HepG2 (cell line): Measurements from ENCODE around the gene METRNL. TPM values are rescaled to one million over a fixed set of nuclear protein-coding genes. Genes with fewer than 3 reads are reported as not detected.
A peak's percentile ranks its signal among the peaks of the same experiment; 100 is the strongest.

Experiments used
- ATAC-seq: fragments of 200-7000 bp; cut with Tn5 transposase; 3 replicates; pipeline ENCODE4 v1.9.1; 2020; ENCODE audit warnings: mild to moderate bottlenecking, moderate library complexity
- BruUV-seq: library from RNA; stranded (reverse); fragments of 400-500 nt; replicated peaks from 2 replicates; lab custom pipeline; 2021; lab: Mats Ljungman, UMichigan
- CTCF ChIA-PET: fragments of 300-600 bp; formaldehyde crosslinking; extraction: SDS; loops from one replicate; lab custom pipeline; 2021; ENCODE audit warnings: low total read pairs, inconsistent platforms, low intra/inter-chr PET ratio; lab: Yijun Ruan, JAX
- POLR2A ChIA-PET: fragments of 350-600 bp; sonication (Branson Sonifier 250); formaldehyde crosslinking; loops from one replicate; lab custom pipeline; 2020; ENCODE audit warnings: antibody characterized with exemption, inconsistent platforms; lab: Yijun Ruan, JAX
- DNase-seq: peaks from one replicate; pipeline ENCODE4 v3.0.0-alpha.2; 2015; ENCODE audit warnings: low spot score
- FAIRE-seq: peaks from 3 replicates; lab custom pipeline; 2011; peaks lifted over from hg19 to GRCh38; lab: Jason Lieb, UNC
- H2AFZ ChIP-seq: one replicate; pipeline ENCODE4 v1.6.1; 2011; ENCODE audit warnings: low read length, inconsistent platforms
- H3K27ac ChIP-seq: fragments of 300-600 bp; 3 replicates; pipeline ENCODE4 v1.8.0; 2011; ENCODE audit warnings: mixed run types, mild to moderate bottlenecking, mixed read lengths, low read length, inconsistent platforms; ENCODE audit not compliant: insufficient read depth; ENCODE audit errors: extremely low read length
- H3K27me3 ChIP-seq, 2 experiments: fragments of 200-600 bp in 1 of 2; 2 replicates in 1 of 2; 3 replicates in 1 of 2; pipeline versions ENCODE4 v1.6.0 to v1.8.0; 2011; ENCODE audit warnings: low read length in 2 of 2, mild to moderate bottlenecking in 2 of 2, moderate library complexity in 2 of 2, inconsistent platforms in 1 of 2; ENCODE audit not compliant: insufficient read depth in 2 of 2, control insufficient read depth in 1 of 2
- H3K36me3 ChIP-seq, 2 experiments: fragments of 200-600 bp in 1 of 2; replicated peaks in 1 of 2; 2 replicates in 1 of 2; 3 replicates in 1 of 2; pipeline versions ENCODE4 v1.5.1 to v1.8.0; 2011; ENCODE audit warnings: low read length in 2 of 2, inconsistent platforms in 1 of 2; ENCODE audit not compliant: insufficient read depth in 2 of 2, control insufficient read depth in 1 of 2
- H3K4me1 ChIP-seq: 2 replicates; pipeline ENCODE4 v1.5.1; 2012; ENCODE audit warnings: low read length, inconsistent platforms; ENCODE audit not compliant: insufficient read depth
- H3K4me2 ChIP-seq: 2 replicates; pipeline ENCODE4 v1.6.0; 2011; ENCODE audit warnings: low read depth, low read length, inconsistent platforms
- H3K4me3 ChIP-seq, 3 experiments: fragments of 200-600 bp in 1 of 3; sonication (generic), shearing (Covaris generic) in 1 of 3; replicated peaks in 1 of 3; 2 replicates each; pipeline ENCODE4 v1.5.1; 2011 to 2016; ENCODE audit warnings: low read length in 3 of 3, inconsistent platforms in 2 of 3, low read depth in 2 of 3, mild to moderate bottlenecking in 2 of 3, control low read depth in 1 of 3, mixed read lengths in 1 of 3; ENCODE audit not compliant: insufficient read depth in 1 of 3
- H3K79me2 ChIP-seq: one replicate; pipeline ENCODE4 v1.6.1; 2011; ENCODE audit warnings: low read length, inconsistent platforms; ENCODE audit not compliant: insufficient read depth
- H3K9ac ChIP-seq: 2 replicates; pipeline ENCODE4 v1.6.0; 2011; ENCODE audit warnings: mild to moderate bottlenecking, low read depth, low read length, inconsistent platforms; ENCODE audit not compliant: insufficient read depth
- H3K9me3 ChIP-seq: 2 replicates; pipeline ENCODE4 v1.5.1; 2012; ENCODE audit warnings: mild to moderate bottlenecking, low read length
- H4K20me1 ChIP-seq: 2 replicates; pipeline ENCODE4 v1.6.0; 2011; ENCODE audit warnings: inconsistent platforms, mild to moderate bottlenecking, low read length, moderate library complexity; ENCODE audit not compliant: insufficient read depth
- FOSL2 ChIP-seq: sonication (generic); formaldehyde crosslinking; IDR thresholded peaks from 2 replicates; pipeline ENCODE4 v1.4.0; 2020; ENCODE audit warnings: missing genetic modification reagents
- HOXA7 ChIP-seq: sonication (generic); formaldehyde crosslinking; IDR thresholded peaks from 2 replicates; pipeline ENCODE4 v1.8.1; 2022; ENCODE audit warnings: mild to moderate bottlenecking, missing genetic modification reagents, moderate library complexity
- MBD4 ChIP-seq: IDR thresholded peaks from 2 replicates; pipeline ENCODE4 v1.6.1; 2012; ENCODE audit warnings: low read length, inconsistent platforms, borderline replicate concordance
- PCBP1 ChIP-seq: fragments of 200-400 bp; formaldehyde crosslinking; IDR thresholded peaks from 2 replicates; pipeline ENCODE4 v1.6.1; 2017; ENCODE audit warnings: mild to moderate bottlenecking, low read depth, low read length, borderline replicate concordance
- TBP ChIP-seq: sonication (generic); formaldehyde crosslinking; IDR thresholded peaks from 2 replicates; pipeline ENCODE4 v1.5.0; 2020; ENCODE audit warnings: missing genetic modification reagents
- ZNF296 ChIP-seq: sonication (generic); formaldehyde crosslinking; conservative IDR thresholded peaks from 2 replicates; pipeline ENCODE4 v1.5.0; 2020; ENCODE audit warnings: mild to moderate bottlenecking, missing genetic modification reagents
- ZNF883 ChIP-seq: sonication (generic); formaldehyde crosslinking; IDR thresholded peaks from 2 replicates; pipeline ENCODE4 v1.5.1; 2020; ENCODE audit warnings: mild to moderate bottlenecking, missing genetic modification reagents; ENCODE audit errors: not compliant biosample characterization
- WGBS: methylation state at CpG from one replicate; pipeline ENCODE4 v1.1.6; 2017; ENCODE audit warnings: low lambda C conversion rate; 5-methylcytosine and 5-hydroxymethylcytosine counted together
- in situ Hi-C: cut with HindIII; loops from 2 replicates; pipeline ENCODE4 v1.10.0; 2017; ENCODE audit warnings: low pct_unique_long_range_greater_than_20kb; ENCODE audit not compliant: extremely low pct_ligation_motif_present
- intact Hi-C: fragments of 100-400 bp; cut with micrococcal nuclease; formaldehyde crosslinking; loops from one replicate; pipeline ENCODE4 v1.10.0; 2022; ENCODE audit not compliant: unreplicated experiment
- polyA plus RNA-seq, 8 experiments: library from polyadenylated mRNA; depleted of rRNA in 3 of 8; stranded (reverse) in 7 of 8; unstranded in 1 of 8; fragments of >200 nt; fragmentation: Illumina TruSeq in 4 of 8; extraction: Trizol in 4 of 8; gene quantifications; 2 replicates each; pipeline versions ENCODE4 v1.2.1 to v1.2.3, GENCODE V29; 2011 to 2016; ENCODE audit warnings: low read depth in 4 of 8, missing spikeins in 1 of 8, mixed read lengths in 1 of 8; ENCODE audit not compliant: insufficient read depth in 1 of 8
- total RNA-seq, 5 experiments: library from RNA; depleted of rRNA; stranded (reverse); fragments of >200 nt; fragmentation: Illumina TruSeq; extraction: Trizol; gene quantifications; 2 replicates each; pipeline ENCODE4 v1.2.3, GENCODE V29; 2016; ENCODE audit warnings: low read depth in 1 of 5
- TF ChIP-seq, protein P1 (sequence below): conservative IDR thresholded peaks from 2 replicates; pipeline ENCODE4 v1.6.1; 2018; ENCODE audit warnings: missing genetic modification reagents
- TF ChIP-seq, protein P2 (sequence below): sonication (generic); formaldehyde crosslinking; IDR thresholded peaks from 2 replicates; pipeline ENCODE4 v1.8.0; 2022; ENCODE audit warnings: missing genetic modification reagents, mild to moderate bottlenecking, inconsistent platforms, borderline replicate concordance
- TF ChIP-seq, protein P3 (sequence below): IDR thresholded peaks from 2 replicates; pipeline ENCODE4 v1.6.1; 2016; ENCODE audit warnings: missing compliant biosample characterization, missing genetic modification reagents, borderline replicate concordance

Gene METRNL
- total and polyA plus RNA-seq, 2 of the 13 experiments (the other 11 are each of a cell fraction or from before 2014, with no cell fraction given): 0.66 to 0.84 TPM

DNA sequence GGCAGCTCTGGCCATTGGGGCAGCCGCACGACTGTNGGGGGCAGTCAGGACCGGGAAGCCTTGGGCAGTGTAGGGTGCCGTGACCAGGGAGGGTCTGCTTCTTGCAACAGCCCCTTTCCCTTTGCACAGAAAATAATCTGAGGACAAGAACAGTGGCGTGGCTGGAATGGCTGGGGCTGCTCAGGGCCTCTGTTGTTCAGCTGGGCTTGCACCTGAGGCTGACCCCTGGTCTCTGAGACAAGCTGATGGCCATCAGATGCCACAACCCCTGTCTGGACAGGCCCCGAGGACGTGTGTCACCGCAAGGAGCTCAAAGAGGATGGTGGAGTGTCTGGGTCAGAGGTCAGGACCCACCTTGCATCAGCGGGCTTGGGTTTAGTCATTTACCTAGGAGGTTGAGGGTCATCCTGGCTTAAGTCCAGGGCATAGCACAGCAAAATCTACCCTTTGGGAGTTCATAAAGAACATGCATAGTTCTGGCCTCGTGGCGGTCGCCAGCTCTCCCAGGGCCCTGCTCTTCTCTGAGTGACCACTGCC is 46.9 kb downstream of the METRNL start (continued):
- TF ChIP-seq, protein P1, sequence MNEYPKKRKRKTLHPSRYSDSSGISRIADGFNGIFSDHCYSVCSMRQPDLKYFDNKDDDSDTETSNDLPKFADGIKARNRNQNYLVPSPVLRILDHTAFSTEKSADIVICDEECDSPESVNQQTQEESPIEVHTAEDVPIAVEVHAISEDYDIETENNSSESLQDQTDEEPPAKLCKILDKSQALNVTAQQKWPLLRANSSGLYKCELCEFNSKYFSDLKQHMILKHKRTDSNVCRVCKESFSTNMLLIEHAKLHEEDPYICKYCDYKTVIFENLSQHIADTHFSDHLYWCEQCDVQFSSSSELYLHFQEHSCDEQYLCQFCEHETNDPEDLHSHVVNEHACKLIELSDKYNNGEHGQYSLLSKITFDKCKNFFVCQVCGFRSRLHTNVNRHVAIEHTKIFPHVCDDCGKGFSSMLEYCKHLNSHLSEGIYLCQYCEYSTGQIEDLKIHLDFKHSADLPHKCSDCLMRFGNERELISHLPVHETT (CRISPR knock-in tag): no peak
- TF ChIP-seq ZNF296 (CRISPR knock-in tag) (0 out of 2 replicates have a peak, but pooled peaks have one; percentile 6), FOSL2 (CRISPR knock-in tag) (peak; percentile 12; the same call in 1 of the 2 replicates)
- TF ChIP-seq, all 625 proteins: peak for 12

DNA sequence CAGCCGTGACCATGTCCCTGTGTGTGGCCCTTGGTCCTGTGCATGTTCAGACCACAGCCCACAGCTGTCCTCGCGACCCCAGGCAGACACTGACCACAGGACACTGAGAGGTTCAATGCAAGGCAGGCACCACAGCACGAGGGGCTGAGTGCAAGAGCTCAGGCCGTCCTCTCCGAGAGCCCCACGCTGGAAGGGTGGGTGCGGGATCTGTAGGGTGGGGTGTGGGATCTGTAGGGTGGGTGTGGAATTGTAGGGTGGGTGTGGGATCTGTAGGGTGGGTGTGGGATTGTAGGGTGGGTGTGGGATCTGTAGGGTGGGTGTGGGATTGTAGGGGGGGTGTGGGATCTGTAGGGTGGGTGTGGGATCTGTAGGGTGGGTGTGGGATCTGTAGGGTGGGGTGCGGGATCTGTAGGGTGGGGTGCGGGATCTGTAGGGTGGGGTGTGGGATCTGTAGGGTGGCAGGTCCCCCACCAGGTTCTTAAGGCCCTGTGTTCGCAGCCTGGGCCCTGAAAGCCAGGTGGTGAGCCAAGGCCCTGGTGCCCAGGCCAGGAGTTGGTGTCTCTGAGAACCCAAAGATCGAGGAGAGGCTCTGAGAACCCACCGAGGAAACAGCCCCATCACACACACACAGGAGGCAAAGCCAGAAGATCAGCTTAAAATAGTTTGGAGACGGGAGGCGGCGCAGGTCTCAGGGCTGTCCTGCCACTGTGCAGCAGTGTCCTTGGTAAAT is 48.2 kb downstream of the METRNL start:
- Histone ChIP-seq H4K20me1 (no peaks in the 10 kb centered on the region), H3K9ac (no peak overlapping the region), H3K4me1 (peaks cover 22% of the 10 kb centered on the region), H3K27me3 (peaks cover 14 to 78% of the 10 kb centered on the region in 2 experiments), H3K9me3 (no peaks in the 10 kb centered on the region), H3K36me3 (no peaks in the 10 kb centered on the region), H3K4me2 (no peak overlapping the region), H3K79me2 (no peaks in the 10 kb centered on the region), H2AFZ (no peak overlapping the region), H3K27ac (no peak overlapping the region), H3K4me3 (no peak overlapping the region)
- 61% methylated on average over 14 of the region's 16 CpGs for WGBS
- FAIRE-seq: no peak
- no TSS peak for BruUV-seq
- ChIA-PET POLR2A (no interaction called here), CTCF (no interaction called here)
- no peak for DNase-seq
- no peak for ATAC-seq
- intact Hi-C loops: no loop called here
- in situ Hi-C loops: no loop called here
- TF ChIP-seq, protein P2, sequence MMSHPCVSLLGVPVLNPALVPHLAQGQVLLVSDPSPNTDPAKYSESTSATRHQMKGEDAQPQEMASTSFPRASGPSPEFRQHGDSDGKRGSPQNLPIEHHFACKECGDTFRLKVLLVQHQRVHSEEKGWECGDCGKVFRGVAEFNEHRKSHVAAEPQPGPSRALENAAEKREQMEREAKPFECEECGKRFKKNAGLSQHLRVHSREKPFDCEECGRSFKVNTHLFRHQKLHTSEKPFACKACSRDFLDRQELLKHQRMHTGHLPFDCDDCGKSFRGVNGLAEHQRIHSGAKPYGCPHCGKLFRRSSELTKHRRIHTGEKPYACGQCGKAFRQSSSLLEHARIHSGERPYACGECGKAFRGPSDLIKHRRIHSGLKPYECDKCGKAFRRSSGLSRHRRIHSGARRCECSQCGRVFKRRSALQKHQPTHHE (CRISPR knock-in tag): no peak
- TF ChIP-seq, protein P3, sequence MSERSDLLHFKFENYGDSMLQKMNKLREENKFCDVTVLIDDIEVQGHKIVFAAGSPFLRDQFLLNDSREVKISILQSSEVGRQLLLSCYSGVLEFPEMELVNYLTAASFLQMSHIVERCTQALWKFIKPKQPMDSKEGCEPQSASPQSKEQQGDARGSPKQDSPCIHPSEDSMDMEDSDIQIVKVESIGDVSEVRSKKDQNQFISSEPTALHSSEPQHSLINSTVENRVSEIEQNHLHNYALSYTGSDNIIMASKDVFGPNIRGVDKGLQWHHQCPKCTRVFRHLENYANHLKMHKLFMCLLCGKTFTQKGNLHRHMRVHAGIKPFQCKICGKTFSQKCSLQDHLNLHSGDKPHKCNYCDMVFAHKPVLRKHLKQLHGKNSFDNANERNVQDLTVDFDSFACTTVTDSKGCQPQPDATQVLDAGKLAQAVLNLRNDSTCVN (CRISPR knock-in tag): no peak
- TF ChIP-seq ZNF883 (CRISPR knock-in tag): no peak
- TF ChIP-seq HOXA7 (CRISPR knock-in tag): no peak
- TF ChIP-seq MBD4: no peak
- TF ChIP-seq TBP (CRISPR knock-in tag): no peak
- 0 out of 2 replicates have a peak, but pooled peaks have one; percentile 29 for TF ChIP-seq PCBP1
